Activated CD4-positive, alpha-beta T cell treated with anti-CD3 and anti-CD28 coated beads, Interleukin-2, amount 50 U/mL, for 4 hours (primary cell): ENCODE results near the gene CCT6A.
"Not testable (repeated sequence)": the region's sequence is repeated elsewhere in the genome, so short reads cannot be mapped to it uniquely, and the experiment has no call there.

Experiments used
- DNase-seq, 2 experiments: peaks; one replicate each; pipeline ENCODE4 v3.0.0-alpha.2; 2020

CCT6A gene

GRCh38 chr7:56051339-56052191 lies at the start of gene CCT6A, which contains the start of gene PSPH:
Gene CCT6A (plus strand): TSS chr7:56051765. CDS start chr7:56051849, 84 bp downstream.
Gene PSPH (minus strand): TSS chr7:56051444. CDS start chr7:56021212, 30,232 bp downstream.
- DNase-seq = peak; percentile 85 to 87

- DNase-seq = no peak
These were observed 47.8 kb upstream of the CCT6A start for GRCh38 chr7:56003749-56004148.

GRCh38 chr7:56007167-56007652 lies 44.4 kb upstream of the CCT6A start:
- no peak for DNase-seq

GRCh38 chr7:56007891-56008290 lies 43.7 kb upstream of the CCT6A start:
- no peak for DNase-seq

GRCh38 chr7:56009695-56010094 lies 41.9 kb upstream of the CCT6A start:
- DNase-seq = no peak

GRCh38 chr7:56017015-56017414 lies 34.5 kb upstream of the CCT6A start:
- DNase-seq = not testable (repeated sequence)

GRCh38 chr7:56019501-56019900 lies 32.1 kb upstream of the CCT6A start:
- no peak for DNase-seq

- DNase-seq = no peak
These were observed 28.1 kb upstream of the CCT6A start for GRCh38 chr7:56023500-56023899.

- DNase-seq = no peak
These were observed 25.0 kb upstream of the CCT6A start for GRCh38 chr7:56026538-56026937.

GRCh38 chr7:56028942-56029630 lies 22.5 kb upstream of the CCT6A start:
- no peak for DNase-seq

GRCh38 chr7:56030340-56030739 lies 21.2 kb upstream of the CCT6A start:
- no peak for DNase-seq

GRCh38 chr7:56031556-56031955 lies 20.0 kb upstream of the CCT6A start:
- DNase-seq = not testable (repeated sequence)

GRCh38 chr7:56032578-56032977 lies 19.0 kb upstream of the CCT6A start:
- not testable (repeated sequence) for DNase-seq

GRCh38 chr7:56033671-56034432 lies 17.7 kb upstream of the CCT6A start:
- peak; percentile 56 to 61 for DNase-seq

- no peak for DNase-seq
These were observed 10.8 kb upstream of the CCT6A start for GRCh38 chr7:56040730-56041129.

- not testable (repeated sequence) for DNase-seq
These were observed 5.8 kb upstream of the CCT6A start for GRCh38 chr7:56045758-56046157.

GRCh38 chr7:56046721-56047445 lies 4.7 kb upstream of the CCT6A start:
- DNase-seq = no peak

GRCh38 chr7:56047446-56048116 lies 4.0 kb upstream of the CCT6A start:
- not testable (repeated sequence) for DNase-seq

- no peak for DNase-seq
These were observed 3.3 kb upstream of the CCT6A start for GRCh38 chr7:56048245-56048644.

- not testable (repeated sequence) for DNase-seq
These were observed 2.8 kb upstream of the CCT6A start for GRCh38 chr7:56048763-56049162.

GRCh38 chr7:56051053-56051338 lies 569 bp upstream of the CCT6A start:
- DNase-seq = no peak

- no peak for DNase-seq
These were observed 1.8 kb downstream of the CCT6A start for GRCh38 chr7:56053379-56053778.
